K562 (cell line): ENCODE data around the gene ECHDC3. TPM values are rescaled to one million over a fixed set of nuclear protein-coding genes. Genes with fewer than 3 reads are reported as not detected.

ENCODE experiments used
- CBX8 ChIP-seq: fragments of 200-600 bp; sonication (generic); IDR thresholded peaks from 2 replicates; pipeline ENCODE4 v1.6.1; 2012; ENCODE audit warnings: borderline replicate concordance, mixed run types, low read depth, mild to moderate bottlenecking, moderate library complexity, mixed read lengths, low read length, control low read depth, inconsistent platforms; ENCODE audit not compliant: poor library complexity, severe bottlenecking; ENCODE audit errors: extremely low read depth
- CXXC5 ChIP-seq: fragments of 250-450 bp; sonication (Bioruptor Pico); IDR thresholded peaks from 2 replicates; pipeline ENCODE4 v1.8.0; 2022; ENCODE audit warnings: inconsistent platforms, mild to moderate bottlenecking, moderate library complexity
- EP400 ChIP-seq: fragments of 450-650 bp; IDR thresholded peaks from 2 replicates; pipeline ENCODE4 v1.6.1; 2017; ENCODE audit warnings: antibody characterized with exemption, mild to moderate bottlenecking, moderate library complexity
- FOXA1 ChIP-seq: fragments of 450-650 bp; IDR thresholded peaks from 2 replicates; pipeline ENCODE4 v1.6.1; 2016; ENCODE audit warnings: mild to moderate bottlenecking, borderline replicate concordance
- HDAC8 ChIP-seq: fragments of 450-650 bp; IDR thresholded peaks from 2 replicates; pipeline ENCODE4 v1.6.1; 2016; ENCODE audit warnings: mild to moderate bottlenecking, missing genetic modification characterization, moderate library complexity, missing compliant biosample characterization
- NR3C1 ChIP-seq: sonication (generic); formaldehyde crosslinking; IDR thresholded peaks from 2 replicates; pipeline ENCODE4 v1.8.1; 2022; ENCODE audit warnings: missing genetic modification reagents
- SIN3A ChIP-seq, 2 experiments: fragments of 150-350 bp in 1 of 2; IDR thresholded peaks; 2 replicates each; pipeline ENCODE4 v1.6.1; 2011 to 2016; ENCODE audit warnings: borderline replicate concordance in 2 of 2, low read depth in 2 of 2, low read length in 2 of 2, mild to moderate bottlenecking in 2 of 2, moderate library complexity in 2 of 2; ENCODE audit not compliant: control insufficient read depth in 1 of 2
- SOX6 ChIP-seq: fragments of 450-650 bp; IDR thresholded peaks from 2 replicates; pipeline ENCODE4 v1.6.1; 2014; ENCODE audit warnings: mild to moderate bottlenecking
- TBL1XR1 ChIP-seq, 2 experiments: IDR thresholded peaks; 2 replicates each; pipeline ENCODE4 v1.6.1; 2012; ENCODE audit warnings: improper control_type of control experiment in 2 of 2, low read length in 2 of 2, mild to moderate bottlenecking in 1 of 2
- TBP ChIP-seq: optimal IDR thresholded peaks from 2 replicates; pipeline ENCODE3; 2011; ENCODE audit warnings: low read depth, low read length, improper control_type of control experiment
- TEAD1 ChIP-seq, 2 experiments: fragments of 450-650 bp in 1 of 2; sonication (generic) in 1 of 2; formaldehyde crosslinking; IDR thresholded peaks; 2 replicates each; pipeline versions ENCODE4 v1.4.0 to v1.8.0; 2020 to 2022; ENCODE audit warnings: mild to moderate bottlenecking in 2 of 2, missing genetic modification reagents in 1 of 2
- ZNF583 ChIP-seq: fragments of 250-450 bp; sonication (Bioruptor Pico); IDR thresholded peaks from 2 replicates; pipeline ENCODE4 v1.4.0; 2020
- polyA plus RNA-seq, 8 experiments: library from polyadenylated mRNA; depleted of rRNA in 4 of 8; stranded (reverse) in 5 of 8; unstranded in 3 of 8; fragments of >200 nt; fragmentation: Nextera tagmentation in 2 of 8; fragmentation: Illumina TruSeq in 1 of 8; extraction: Ambion mirVana in 2 of 8; extraction: Trizol in 1 of 8; gene quantifications; 2 replicates each; pipeline versions ENCODE4 v1.2.1 to v1.2.3, GENCODE V29; 2011 to 2014; ENCODE audit warnings: inconsistent platforms in 1 of 8, missing spikeins in 1 of 8
- total RNA-seq, 7 experiments: library from RNA; depleted of rRNA in 6 of 7; stranded (reverse); fragments of >200 nt in 6 of 7; fragmentation: Illumina TruSeq in 2 of 7; extraction: Trizol in 2 of 7; gene quantifications; 2 replicates each; pipeline versions ENCODE4 v1.2.1 to v1.2.3, GENCODE V29; 2011 to 2021; ENCODE audit warnings: low replicate concordance in 1 of 7
- TF ChIP-seq, protein P1 (sequence below): sonication (generic); formaldehyde crosslinking; IDR thresholded peaks from 2 replicates; pipeline ENCODE4 v1.8.0; 2022; ENCODE audit warnings: mild to moderate bottlenecking, missing genetic modification reagents
- TF ChIP-seq, protein P2 (sequence below): fragments of 250-450 bp; sonication (Bioruptor Pico); IDR thresholded peaks from 2 replicates; pipeline ENCODE4 v1.9.0; 2021; ENCODE audit warnings: mild to moderate bottlenecking
- TF ChIP-seq, protein P3 (sequence below): sonication (generic); formaldehyde crosslinking; IDR thresholded peaks from 2 replicates; pipeline ENCODE4 v1.8.1; 2023; ENCODE audit warnings: mild to moderate bottlenecking, missing genetic modification reagents
- TF ChIP-seq, protein P4 (sequence below): sonication (generic); formaldehyde crosslinking; IDR thresholded peaks from 2 replicates; pipeline ENCODE4 v1.8.0; 2022; ENCODE audit warnings: mild to moderate bottlenecking, low read depth, missing genetic modification reagents
- TF ChIP-seq, protein P5 (sequence below): fragments of 450-650 bp; formaldehyde crosslinking; IDR thresholded peaks from 2 replicates; pipeline ENCODE4 v1.4.0; 2020; ENCODE audit warnings: mild to moderate bottlenecking

Gene ECHDC3
- total and polyA plus RNA-seq, 9 of the 15 experiments (the other 6 are each of a cell fraction or from before 2014, with no cell fraction given), result 0.53 to 21.9 (median 15.7) TPM

DNA sequence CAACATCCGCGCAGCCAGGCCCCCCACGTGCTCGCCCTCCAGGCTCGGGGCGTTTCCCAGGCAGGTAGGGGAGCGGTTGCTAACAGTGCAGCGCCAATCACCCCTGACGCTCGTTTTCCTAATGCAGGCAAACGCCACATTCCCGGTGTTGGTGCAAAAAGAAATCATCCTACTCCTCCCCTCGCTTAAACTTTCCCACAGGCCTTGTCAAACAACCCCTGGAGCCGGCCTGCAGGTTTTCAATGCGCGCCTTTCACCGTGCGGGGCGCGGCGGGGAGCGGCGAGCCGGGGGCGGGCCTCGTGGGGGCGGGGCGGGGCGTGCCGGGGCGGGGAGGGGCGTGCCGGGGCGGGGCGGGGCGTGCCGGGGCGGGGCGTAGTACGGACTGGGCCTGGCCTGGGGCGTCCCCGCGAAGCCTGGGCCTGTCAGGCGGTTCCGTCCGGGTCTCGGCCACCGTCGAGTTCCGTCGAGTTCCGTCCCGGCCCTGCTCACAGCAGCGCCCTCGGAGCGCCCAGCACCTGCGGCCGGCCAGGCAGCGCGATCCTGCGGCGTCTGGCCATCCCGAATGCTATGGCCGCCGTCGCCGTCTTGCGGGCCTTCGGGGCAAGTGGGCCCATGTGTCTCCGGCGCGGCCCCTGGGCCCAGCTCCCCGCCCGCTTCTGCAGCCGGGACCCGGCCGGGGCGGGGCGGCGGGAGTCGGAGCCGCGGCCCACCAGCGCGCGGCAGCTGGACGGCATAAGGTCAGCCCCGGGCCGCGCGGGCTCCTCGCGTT, at the start of gene ECHDC3 (continued):
- TF ChIP-seq, protein P1, sequence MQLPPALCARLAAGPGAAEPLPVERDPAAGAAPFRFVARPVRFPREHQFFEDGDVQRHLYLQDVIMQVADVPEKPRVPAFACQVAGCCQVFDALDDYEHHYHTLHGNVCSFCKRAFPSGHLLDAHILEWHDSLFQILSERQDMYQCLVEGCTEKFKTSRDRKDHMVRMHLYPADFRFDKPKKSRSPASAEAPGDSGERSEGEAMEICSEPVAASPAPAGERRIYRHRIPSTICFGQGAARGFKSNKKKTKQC (CRISPR knock-in tag), result peak; percentile 84; the same call in 1 of the 2 replicates
- TF ChIP-seq, protein P2, sequence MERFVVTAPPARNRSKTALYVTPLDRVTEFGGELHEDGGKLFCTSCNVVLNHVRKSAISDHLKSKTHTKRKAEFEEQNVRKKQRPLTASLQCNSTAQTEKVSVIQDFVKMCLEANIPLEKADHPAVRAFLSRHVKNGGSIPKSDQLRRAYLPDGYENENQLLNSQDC (CRISPR knock-in tag), result no peak
- TF ChIP-seq, protein P3, sequence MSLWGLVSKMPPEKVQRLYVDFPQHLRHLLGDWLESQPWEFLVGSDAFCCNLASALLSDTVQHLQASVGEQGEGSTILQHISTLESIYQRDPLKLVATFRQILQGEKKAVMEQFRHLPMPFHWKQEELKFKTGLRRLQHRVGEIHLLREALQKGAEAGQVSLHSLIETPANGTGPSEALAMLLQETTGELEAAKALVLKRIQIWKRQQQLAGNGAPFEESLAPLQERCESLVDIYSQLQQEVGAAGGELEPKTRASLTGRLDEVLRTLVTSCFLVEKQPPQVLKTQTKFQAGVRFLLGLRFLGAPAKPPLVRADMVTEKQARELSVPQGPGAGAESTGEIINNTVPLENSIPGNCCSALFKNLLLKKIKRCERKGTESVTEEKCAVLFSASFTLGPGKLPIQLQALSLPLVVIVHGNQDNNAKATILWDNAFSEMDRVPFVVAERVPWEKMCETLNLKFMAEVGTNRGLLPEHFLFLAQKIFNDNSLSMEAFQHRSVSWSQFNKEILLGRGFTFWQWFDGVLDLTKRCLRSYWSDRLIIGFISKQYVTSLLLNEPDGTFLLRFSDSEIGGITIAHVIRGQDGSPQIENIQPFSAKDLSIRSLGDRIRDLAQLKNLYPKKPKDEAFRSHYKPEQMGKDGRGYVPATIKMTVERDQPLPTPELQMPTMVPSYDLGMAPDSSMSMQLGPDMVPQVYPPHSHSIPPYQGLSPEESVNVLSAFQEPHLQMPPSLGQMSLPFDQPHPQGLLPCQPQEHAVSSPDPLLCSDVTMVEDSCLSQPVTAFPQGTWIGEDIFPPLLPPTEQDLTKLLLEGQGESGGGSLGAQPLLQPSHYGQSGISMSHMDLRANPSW, result 0 out of 2 replicates have a peak, but pooled peaks have one; percentile 78
- TF ChIP-seq, protein P4, sequence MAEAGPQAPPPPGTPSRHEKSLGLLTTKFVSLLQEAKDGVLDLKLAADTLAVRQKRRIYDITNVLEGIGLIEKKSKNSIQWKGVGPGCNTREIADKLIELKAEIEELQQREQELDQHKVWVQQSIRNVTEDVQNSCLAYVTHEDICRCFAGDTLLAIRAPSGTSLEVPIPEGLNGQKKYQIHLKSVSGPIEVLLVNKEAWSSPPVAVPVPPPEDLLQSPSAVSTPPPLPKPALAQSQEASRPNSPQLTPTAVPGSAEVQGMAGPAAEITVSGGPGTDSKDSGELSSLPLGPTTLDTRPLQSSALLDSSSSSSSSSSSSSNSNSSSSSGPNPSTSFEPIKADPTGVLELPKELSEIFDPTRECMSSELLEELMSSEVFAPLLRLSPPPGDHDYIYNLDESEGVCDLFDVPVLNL (CRISPR knock-in tag), result 0 out of 2 replicates have a peak, but pooled peaks have one; percentile 62
- no peak for TF ChIP-seq SOX6
- no peak for TF ChIP-seq TEAD1 (CRISPR knock-in tag; IDR thresholded peaks at IDR 0.05)
- TF ChIP-seq EP400, result peak; percentile 44; the same call in 1 of the 2 replicates
- TF ChIP-seq SIN3A (IDR thresholded peaks at IDR 0.05; ENCODE audit: borderline replicate concordance in 2 of 2, control insufficient read depth in 1 of 2, low read depth in 2 of 2, low read length in 2 of 2), result peak in 1 of 2 experiments; percentile 2; a peak in 1 of 4 replicates
- peak; percentile 68 for TF ChIP-seq CXXC5 (CRISPR knock-in tag)
- no peak; a peak in 1 of 4 replicates for TF ChIP-seq TBL1XR1 (IDR thresholded peaks at IDR 0.05; ENCODE audit: low read length in 2 of 2)
- TF ChIP-seq, protein P5, sequence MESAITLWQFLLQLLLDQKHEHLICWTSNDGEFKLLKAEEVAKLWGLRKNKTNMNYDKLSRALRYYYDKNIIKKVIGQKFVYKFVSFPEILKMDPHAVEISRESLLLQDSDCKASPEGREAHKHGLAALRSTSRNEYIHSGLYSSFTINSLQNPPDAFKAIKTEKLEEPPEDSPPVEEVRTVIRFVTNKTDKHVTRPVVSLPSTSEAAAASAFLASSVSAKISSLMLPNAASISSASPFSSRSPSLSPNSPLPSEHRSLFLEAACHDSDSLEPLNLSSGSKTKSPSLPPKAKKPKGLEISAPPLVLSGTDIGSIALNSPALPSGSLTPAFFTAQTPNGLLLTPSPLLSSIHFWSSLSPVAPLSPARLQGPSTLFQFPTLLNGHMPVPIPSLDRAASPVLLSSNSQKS, result no peak
- TF ChIP-seq CBX8, result no peak
- peak; percentile 70; the same call in 1 of the 2 replicates for TF ChIP-seq HDAC8 (tag)
- TF ChIP-seq FOXA1, result no peak
- peak; percentile 17 for TF ChIP-seq TBP
- peak; percentile 84; the same call in 1 of the 2 replicates for TF ChIP-seq NR3C1 (CRISPR knock-in tag)
- no peak for TF ChIP-seq ZNF583 (CRISPR knock-in tag)
